Head of caudate nucleus (tissue), 42 donors: ENCODE measurements around the gene PDE6B.

Experiments
- DNase-seq, 42 donors: peaks; one replicate each; pipeline versions ENCODE4 v3.0.0 to v3.0.0-alpha.2; 2020 to 2021; ENCODE audit warnings: mixed read lengths in 7 of 42
- intact Hi-C: fragments of 100-400 bp; cut with DNase I; formaldehyde crosslinking; loops from one replicate; pipeline ENCODE4 v1.15.0; 2022

The PDE6B gene

GRCh38 chr4:675036-675882 is 49.9 kb downstream of the PDE6B start:
- intact Hi-C loops, result loop anchor here (10.0 kb wide), 1 partner anchor 170 kb away; no protein-coding TSS in a partner anchor

GRCh38 chr4:675980-676870 is 50.9 kb downstream of the PDE6B start:
- intact Hi-C loops, result loop anchor here (10.0 kb wide), 1 partner anchor 171 kb away; no protein-coding TSS in a partner anchor
- peak in 1 of 42 donors; percentile 9 for DNase-seq

More at GRCh38 chr4:675036-675882, 49.9 kb downstream of the PDE6B start:
- peak in 3 of 42 donors; percentile 8 to 35 (median 18) for DNase-seq

GRCh38 chr4:676871-677235 is 51.5 kb downstream of the PDE6B start:
- no peak for DNase-seq
- intact Hi-C loops, result loop anchor here (10.0 kb wide), 1 partner anchor 172 kb away; no protein-coding TSS in a partner anchor

- intact Hi-C loops, result loop anchor here (10.0 kb wide), 1 partner anchor 173 kb away; no protein-coding TSS in a partner anchor
- peak in 36 of 42 donors; percentile 24 to 90 (median 74) for DNase-seq
These were observed 52.3 kb downstream of the PDE6B start for GRCh38 chr4:677431-678293.

GRCh38 chr4:678331-679103 is 53.1 kb downstream of the PDE6B start:
- no peak for DNase-seq
- intact Hi-C loops, result loop anchor here (10.0 kb wide), 1 partner anchor 174 kb away; no protein-coding TSS in a partner anchor

- intact Hi-C loops, result loop anchor here (10.0 kb wide), 1 partner anchor 174 kb away; no protein-coding TSS in a partner anchor
These were observed 53.7 kb downstream of the PDE6B start for GRCh38 chr4:679104-679481.

GRCh38 chr4:679629-680028 is 54.3 kb downstream of the PDE6B start:
- intact Hi-C loops, result loop anchor here (10.0 kb wide), 1 partner anchor 175 kb away; no protein-coding TSS in a partner anchor
- no peak for DNase-seq

More at GRCh38 chr4:679104-679481, 53.7 kb downstream of the PDE6B start:
- peak in 1 of 42 donors; percentile 15 for DNase-seq

GRCh38 chr4:680091-680490 is 54.7 kb downstream of the PDE6B start:
- intact Hi-C loops, result no loop called here
- DNase-seq, result no peak

GRCh38 chr4:680551-680927 is 55.2 kb downstream of the PDE6B start:
- peak in 1 of 42 donors; percentile 15 for DNase-seq
- intact Hi-C loops, result no loop called here

- DNase-seq, result peak in 9 of 42 donors; percentile 26 to 65 (median 46)
- intact Hi-C loops, result no loop called here
These were observed 55.7 kb downstream of the PDE6B start for GRCh38 chr4:680928-681645.

- DNase-seq, result peak in 3 of 42 donors; percentile 16 to 78 (median 54)
These were observed 56.5 kb downstream of the PDE6B start for GRCh38 chr4:681736-682451.

GRCh38 chr4:682490-683172 is 57.3 kb downstream of the PDE6B start:
- peak in 1 of 42 donors; percentile 22 for DNase-seq
- intact Hi-C loops, result no loop called here

More at GRCh38 chr4:681736-682451, 56.5 kb downstream of the PDE6B start:
- intact Hi-C loops, result no loop called here

- intact Hi-C loops, result no loop called here
- DNase-seq, result peak in 1 of 42 donors; percentile 20
These were observed 58.0 kb downstream of the PDE6B start for GRCh38 chr4:683247-683897.

- DNase-seq, result peak; percentile 55 to 87 (median 75)
- intact Hi-C loops, result no loop called here
These were observed 58.7 kb downstream of the PDE6B start for GRCh38 chr4:683982-684622.
